Loucy (cell line): ENCODE results near the gene CAPN9.

Source experiments
- EZH2phosphoT487 ChIP-seq: fragments of 200-600 bp; IDR thresholded peaks from 2 replicates; pipeline ENCODE4 v1.6.1; 2018; ENCODE audit warnings: antibody characterized with exemption, mild to moderate bottlenecking, moderate library complexity, borderline replicate concordance
- TF ChIP-seq, protein P1 (sequence below): fragments of 200-600 bp; sonication (generic); conservative IDR thresholded peaks from 2 replicates; pipeline ENCODE4 v1.5.1; 2014; ENCODE audit warnings: mild to moderate bottlenecking, antibody characterized with exemption, low read length

DNA sequence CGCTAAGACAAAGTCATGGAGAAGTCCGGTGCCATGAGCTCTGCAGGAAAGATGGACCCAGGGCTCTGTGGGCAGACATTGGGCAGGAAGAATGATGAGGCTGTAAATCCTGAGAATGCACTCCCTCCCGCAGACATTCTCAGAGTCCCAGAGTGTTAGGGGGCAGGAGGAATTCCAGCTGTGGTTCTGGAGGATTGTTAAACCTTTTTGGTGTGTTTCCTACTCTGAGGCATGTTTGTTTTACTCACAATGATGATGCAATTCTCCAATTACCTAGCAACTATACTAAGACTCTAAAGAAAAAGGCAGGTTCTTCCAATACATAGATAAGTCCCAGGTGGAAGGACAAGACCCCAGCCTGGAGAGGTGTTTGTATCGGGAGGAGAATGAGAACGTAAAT, 2.8 kb upstream of the CAPN9 start:
- TF ChIP-seq, protein P1, sequence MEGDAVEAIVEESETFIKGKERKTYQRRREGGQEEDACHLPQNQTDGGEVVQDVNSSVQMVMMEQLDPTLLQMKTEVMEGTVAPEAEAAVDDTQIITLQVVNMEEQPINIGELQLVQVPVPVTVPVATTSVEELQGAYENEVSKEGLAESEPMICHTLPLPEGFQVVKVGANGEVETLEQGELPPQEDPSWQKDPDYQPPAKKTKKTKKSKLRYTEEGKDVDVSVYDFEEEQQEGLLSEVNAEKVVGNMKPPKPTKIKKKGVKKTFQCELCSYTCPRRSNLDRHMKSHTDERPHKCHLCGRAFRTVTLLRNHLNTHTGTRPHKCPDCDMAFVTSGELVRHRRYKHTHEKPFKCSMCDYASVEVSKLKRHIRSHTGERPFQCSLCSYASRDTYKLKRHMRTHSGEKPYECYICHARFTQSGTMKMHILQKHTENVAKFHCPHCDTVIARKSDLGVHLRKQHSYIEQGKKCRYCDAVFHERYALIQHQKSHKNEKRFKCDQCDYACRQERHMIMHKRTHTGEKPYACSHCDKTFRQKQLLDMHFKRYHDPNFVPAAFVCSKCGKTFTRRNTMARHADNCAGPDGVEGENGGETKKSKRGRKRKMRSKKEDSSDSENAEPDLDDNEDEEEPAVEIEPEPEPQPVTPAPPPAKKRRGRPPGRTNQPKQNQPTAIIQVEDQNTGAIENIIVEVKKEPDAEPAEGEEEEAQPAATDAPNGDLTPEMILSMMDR = no peak
- TF ChIP-seq EZH2phosphoT487 = no peak
